Skeletal muscle satellite cell (primary cell): Measurements from ENCODE around the gene PIGR. TPM values are rescaled to one million over a fixed set of nuclear protein-coding genes. Genes with fewer than 3 reads are reported as not detected.

ENCODE experiments used
- H3K27me3 ChIP-seq: 2 replicates; pipeline ENCODE4 v1.7.0; 2013; ENCODE audit warnings: low read length; ENCODE audit not compliant: control insufficient read depth, insufficient read depth
- H3K36me3 ChIP-seq: 2 replicates; pipeline ENCODE4 v1.7.0; 2013; ENCODE audit warnings: mild to moderate bottlenecking, control low read depth, low read length; ENCODE audit not compliant: insufficient read depth
- H3K4me1 ChIP-seq: 2 replicates; pipeline ENCODE4 v1.7.0; 2013; ENCODE audit warnings: low read length; ENCODE audit not compliant: control insufficient read depth, insufficient read depth
- H3K4me2 ChIP-seq: 2 replicates; pipeline ENCODE4 v1.7.0; 2013; ENCODE audit warnings: mild to moderate bottlenecking, low read length
- H3K4me3 ChIP-seq: 2 replicates; pipeline ENCODE4 v1.7.0; 2013; ENCODE audit warnings: low read length
- H3K9ac ChIP-seq: 2 replicates; pipeline ENCODE4 v1.7.0; 2013; ENCODE audit warnings: mild to moderate bottlenecking, low read depth, low read length, moderate library complexity
- H3K9me3 ChIP-seq: replicated peaks from 2 replicates; pipeline ENCODE4 v1.7.0; 2013; ENCODE audit warnings: mild to moderate bottlenecking, control low read depth, low read length
- total RNA-seq: library from RNA; depleted of rRNA; stranded (reverse); fragments of >200 nt; gene quantifications from 2 replicates; pipeline ENCODE4 v1.2.3, GENCODE V29; 2012; rRNA removed

PIGR gene, protein sequence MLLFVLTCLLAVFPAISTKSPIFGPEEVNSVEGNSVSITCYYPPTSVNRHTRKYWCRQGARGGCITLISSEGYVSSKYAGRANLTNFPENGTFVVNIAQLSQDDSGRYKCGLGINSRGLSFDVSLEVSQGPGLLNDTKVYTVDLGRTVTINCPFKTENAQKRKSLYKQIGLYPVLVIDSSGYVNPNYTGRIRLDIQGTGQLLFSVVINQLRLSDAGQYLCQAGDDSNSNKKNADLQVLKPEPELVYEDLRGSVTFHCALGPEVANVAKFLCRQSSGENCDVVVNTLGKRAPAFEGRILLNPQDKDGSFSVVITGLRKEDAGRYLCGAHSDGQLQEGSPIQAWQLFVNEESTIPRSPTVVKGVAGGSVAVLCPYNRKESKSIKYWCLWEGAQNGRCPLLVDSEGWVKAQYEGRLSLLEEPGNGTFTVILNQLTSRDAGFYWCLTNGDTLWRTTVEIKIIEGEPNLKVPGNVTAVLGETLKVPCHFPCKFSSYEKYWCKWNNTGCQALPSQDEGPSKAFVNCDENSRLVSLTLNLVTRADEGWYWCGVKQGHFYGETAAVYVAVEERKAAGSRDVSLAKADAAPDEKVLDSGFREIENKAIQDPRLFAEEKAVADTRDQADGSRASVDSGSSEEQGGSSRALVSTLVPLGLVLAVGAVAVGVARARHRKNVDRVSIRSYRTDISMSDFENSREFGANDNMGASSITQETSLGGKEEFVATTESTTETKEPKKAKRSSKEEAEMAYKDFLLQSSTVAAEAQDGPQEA
- total RNA-seq: not detected in 2 replicates

- Histone ChIP-seq H3K36me3 (no peaks in the 10 kb centered on the region), H3K4me1 (no peaks in the 10 kb centered on the region), H3K4me3 (no peak within 1 kb of the TSS), H3K9me3 (no peaks in the 10 kb centered on the region), H3K27me3 (peaks cover 66% of the 10 kb centered on the region), H3K9ac (no peak within 1 kb of the TSS), H3K4me2 (no peak within 1 kb of the TSS)
These were observed at the start of gene PIGR for GRCh38 chr1:206946261-206946660. PIGR (minus strand) TSS chr1:206946466; CDS start chr1:206940531, 5,935 bp downstream.

- Histone ChIP-seq H3K36me3 (no peaks in the 10 kb centered on the region), H3K4me2 (no peak overlapping the region), H3K4me1 (no peaks in the 10 kb centered on the region), H3K9me3 (no peaks in the 10 kb centered on the region), H3K4me3 (no peak overlapping the region), H3K27me3 (peaks cover 13% of the 10 kb centered on the region), H3K9ac (no peak overlapping the region)
These were observed 46.5 kb upstream of the PIGR start for GRCh38 chr1:206992790-206993189.

- H3K9me3 ChIP-seq: no peaks in the 10 kb centered on the region
- no peak overlapping the region for H3K9ac ChIP-seq
- H3K4me2 ChIP-seq: no peak overlapping the region
- H3K4me1 ChIP-seq: no peaks in the 10 kb centered on the region
- H3K36me3 ChIP-seq: no peaks in the 10 kb centered on the region
- H3K4me3 ChIP-seq: no peak overlapping the region
- peaks cover 35% of the 10 kb centered on the region for H3K27me3 ChIP-seq
These were observed 41.6 kb upstream of the PIGR start for GRCh38 chr1:206987873-206988272.

DNA sequence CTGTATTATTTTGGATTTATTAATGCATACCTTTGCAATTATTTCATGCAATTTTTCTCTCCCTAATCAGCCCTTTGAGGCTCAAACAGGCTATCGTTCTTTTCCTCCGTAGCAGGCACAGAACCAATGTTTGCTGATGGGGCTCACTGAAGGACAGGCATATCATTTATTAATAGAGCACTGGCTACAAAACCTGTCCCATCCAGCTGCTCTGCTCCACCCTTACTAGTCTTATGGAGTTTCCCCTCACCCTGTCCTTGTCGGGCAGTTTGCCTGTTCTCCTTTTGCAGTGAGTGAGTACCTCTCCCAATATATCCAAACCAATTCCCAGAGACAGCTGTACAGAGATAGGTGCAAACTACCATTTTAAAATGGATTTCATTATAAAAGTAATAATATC is 40.6 kb upstream of the PIGR start:
- Histone ChIP-seq H3K9me3 (no peaks in the 10 kb centered on the region), H3K4me1 (no peaks in the 10 kb centered on the region), H3K4me3 (no peak overlapping the region), H3K9ac (no peak overlapping the region), H3K36me3 (no peaks in the 10 kb centered on the region), H3K27me3 (peaks cover 38% of the 10 kb centered on the region), H3K4me2 (no peak overlapping the region)

- H3K4me1 ChIP-seq: no peaks in the 10 kb centered on the region
- H3K27me3 ChIP-seq: peaks cover 38% of the 10 kb centered on the region
- no peak overlapping the region for H3K4me2 ChIP-seq
- H3K9ac ChIP-seq: no peak overlapping the region
- no peaks in the 10 kb centered on the region for H3K36me3 ChIP-seq
- H3K9me3 ChIP-seq: no peaks in the 10 kb centered on the region
- H3K4me3 ChIP-seq: no peak overlapping the region
These were observed 40.1 kb upstream of the PIGR start for GRCh38 chr1:206986402-206986801.

DNA sequence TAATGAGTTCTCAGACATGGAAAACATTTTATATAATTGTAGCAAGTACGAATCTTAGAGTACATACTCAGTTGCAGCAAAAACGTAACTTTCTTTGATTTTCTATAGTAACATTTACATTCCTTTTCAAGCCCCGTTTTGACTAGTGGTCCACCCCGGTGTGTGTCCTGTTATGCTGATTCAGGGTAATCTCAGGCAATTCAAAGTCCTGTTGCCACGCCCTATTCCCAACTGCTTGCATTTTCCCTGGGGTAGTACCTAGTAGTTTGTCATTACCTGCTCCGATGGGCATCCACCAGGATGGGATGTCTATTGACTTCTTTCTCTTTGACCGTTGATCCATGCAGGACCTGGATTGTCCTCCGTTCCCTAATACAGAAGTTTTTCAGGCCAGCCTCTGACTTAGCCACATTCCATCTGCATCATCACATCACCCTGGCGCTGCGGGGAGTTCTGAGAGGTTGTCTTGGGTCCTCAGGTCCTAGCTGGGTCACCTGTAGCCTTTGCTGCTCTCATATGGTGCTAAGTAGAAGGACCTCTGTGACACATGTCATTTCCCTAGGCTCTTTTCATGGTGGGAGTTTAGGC is 39.0 kb upstream of the PIGR start:
- H3K4me1 ChIP-seq: no peaks in the 10 kb centered on the region
- no peak overlapping the region for H3K9ac ChIP-seq
- no peak overlapping the region for H3K4me2 ChIP-seq
- H3K4me3 ChIP-seq: no peak overlapping the region
- H3K36me3 ChIP-seq: no peaks in the 10 kb centered on the region
- H3K9me3 ChIP-seq: no peaks in the 10 kb centered on the region
- peaks cover 38% of the 10 kb centered on the region for H3K27me3 ChIP-seq

DNA sequence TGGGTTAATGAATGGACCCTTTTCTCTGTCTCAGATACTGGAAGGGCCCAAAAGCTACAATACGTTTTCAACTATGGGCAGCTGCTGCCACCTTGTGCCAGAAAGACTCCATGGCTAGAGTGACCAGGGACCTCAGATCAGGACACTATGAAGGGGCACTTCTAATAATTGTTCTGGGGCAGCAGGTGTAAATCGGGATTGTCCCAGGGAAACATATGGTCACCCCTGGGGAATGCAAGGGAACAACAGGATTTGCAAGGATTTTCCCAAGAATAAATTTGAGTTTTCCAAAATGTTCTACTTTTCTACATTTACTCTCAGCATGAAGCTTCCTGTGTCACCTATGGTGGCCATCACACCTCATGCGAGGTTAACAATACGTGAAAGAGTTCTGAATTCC is 36.0 kb upstream of the PIGR start:
- no peaks in the 10 kb centered on the region for H3K36me3 ChIP-seq
- no peak overlapping the region for H3K4me3 ChIP-seq
- no peak overlapping the region for H3K4me2 ChIP-seq
- H3K9me3 ChIP-seq: no peaks in the 10 kb centered on the region
- no peaks in the 10 kb centered on the region for H3K4me1 ChIP-seq
- H3K27me3 ChIP-seq: peaks cover 24% of the 10 kb centered on the region
- no peak overlapping the region for H3K9ac ChIP-seq

- H3K36me3 ChIP-seq: no peaks in the 10 kb centered on the region
- no peak overlapping the region for H3K4me2 ChIP-seq
- H3K27me3 ChIP-seq: peaks cover 15% of the 10 kb centered on the region
- no peaks in the 10 kb centered on the region for H3K9me3 ChIP-seq
- no peaks in the 10 kb centered on the region for H3K4me1 ChIP-seq
- no peak overlapping the region for H3K4me3 ChIP-seq
- no peak overlapping the region for H3K9ac ChIP-seq
These were observed 33.2 kb upstream of the PIGR start for GRCh38 chr1:206979379-206980043.

- no peak overlapping the region for H3K4me3 ChIP-seq
- H3K4me2 ChIP-seq: no peak overlapping the region
- no peaks in the 10 kb centered on the region for H3K9me3 ChIP-seq
- H3K4me1 ChIP-seq: no peaks in the 10 kb centered on the region
- peaks cover 18% of the 10 kb centered on the region for H3K27me3 ChIP-seq
- no peak overlapping the region for H3K9ac ChIP-seq
- H3K36me3 ChIP-seq: no peaks in the 10 kb centered on the region
These were observed 32.0 kb upstream of the PIGR start for GRCh38 chr1:206978259-206978658.

DNA sequence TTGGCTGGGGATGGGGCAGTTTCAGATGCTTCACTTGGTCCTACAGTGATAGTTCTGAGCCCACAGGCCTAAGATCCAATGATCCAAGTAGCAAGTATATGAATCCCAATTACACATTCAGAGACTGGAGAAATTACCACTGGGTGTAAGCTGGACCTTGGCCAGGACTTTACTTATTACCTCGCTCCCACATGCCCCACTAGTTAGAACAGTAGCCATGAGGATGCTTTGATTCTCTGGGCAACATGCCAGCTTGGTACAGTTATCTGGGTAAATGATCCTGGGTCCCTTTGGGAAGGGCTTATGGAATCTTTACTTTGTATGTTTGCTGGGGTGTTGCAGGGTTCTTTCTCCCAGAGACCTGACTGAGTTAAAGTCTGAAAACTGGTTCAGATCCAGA is 29.0 kb upstream of the PIGR start:
- Histone ChIP-seq H3K27me3 (peaks cover 35% of the 10 kb centered on the region), H3K9me3 (no peaks in the 10 kb centered on the region)

DNA sequence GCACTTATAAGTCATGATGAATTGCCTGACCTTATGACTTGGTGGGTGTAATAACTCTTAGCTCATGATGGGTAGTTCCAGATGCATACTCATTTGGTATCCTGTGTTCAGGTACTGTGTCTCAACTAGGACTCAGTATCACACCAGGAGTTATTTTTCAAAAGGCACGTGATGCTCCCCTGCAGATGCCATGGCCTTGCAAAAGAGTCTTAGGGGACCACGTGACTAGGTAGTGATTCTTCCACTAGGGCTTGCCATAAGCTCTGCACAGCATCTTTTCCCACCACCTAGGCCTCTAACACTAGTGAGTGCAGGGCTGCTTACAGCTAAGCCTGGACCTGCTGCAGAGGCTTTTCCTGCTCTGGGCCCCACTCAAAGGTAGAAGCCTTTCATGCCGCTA is 27.9 kb upstream of the PIGR start:
- Histone ChIP-seq H3K4me1 (no peaks in the 10 kb centered on the region), H3K9me3 (no peaks in the 10 kb centered on the region), H3K9ac (no peak overlapping the region), H3K4me2 (no peak overlapping the region), H3K4me3 (no peak overlapping the region), H3K27me3 (peaks cover 47% of the 10 kb centered on the region), H3K36me3 (no peaks in the 10 kb centered on the region)

More for the DNA sequence above, 29.0 kb upstream of the PIGR start:
- Histone ChIP-seq H3K36me3 (no peaks in the 10 kb centered on the region), H3K9ac (no peak overlapping the region), H3K4me2 (no peak overlapping the region), H3K4me1 (no peaks in the 10 kb centered on the region), H3K4me3 (no peak overlapping the region)
